BLaER1 treated with 17β-estradiol and CSF1 and Interleukin-3, amounts not matched to agents 10 nM and 100 nM (cell line): ENCODE measurements around the gene PTPRD.

Source experiments
- H3K27ac ChIP-seq, 11 experiments: shearing (Covaris generic); formaldehyde crosslinking; 2 replicates each; pipeline ENCODE4 v1.8.1; 2022
- H3K27me3 ChIP-seq, 11 experiments: shearing (Covaris generic); formaldehyde crosslinking; 2 replicates each; pipeline ENCODE4 v1.8.1; 2022
- H3K36me3 ChIP-seq, 11 experiments: shearing (Covaris generic); formaldehyde crosslinking; 2 replicates each; pipeline ENCODE4 v1.8.1; 2022
- H3K4me1 ChIP-seq, 10 experiments: shearing (Covaris generic); formaldehyde crosslinking; 2 replicates each; pipeline ENCODE4 v1.8.1; 2022
- H3K4me2 ChIP-seq, 11 experiments: shearing (Covaris generic); formaldehyde crosslinking; 2 replicates each; pipeline ENCODE4 v1.8.1; 2022
- H3K4me3 ChIP-seq, 10 experiments: shearing (Covaris generic); formaldehyde crosslinking; 2 replicates each; pipeline ENCODE4 v1.8.1; 2022
- H3K9ac ChIP-seq, 11 experiments: shearing (Covaris generic); formaldehyde crosslinking; 2 replicates each; pipeline ENCODE4 v1.8.1; 2022
- H3K9me3 ChIP-seq, 11 experiments: shearing (Covaris generic); formaldehyde crosslinking; replicated peaks in 1 of 11; 2 replicates each; pipeline ENCODE4 v1.8.1; 2022
- H4K20me1 ChIP-seq, 11 experiments: shearing (Covaris generic); formaldehyde crosslinking; 2 replicates each; pipeline ENCODE4 v1.8.1; 2022
- Cebpa-rat ChIP-seq, 11 experiments: shearing (Covaris generic); IDR thresholded peaks; 2 replicates each; pipeline ENCODE4 v1.8.1; 2022

The PTPRD gene

GRCh38 chr9:8266861-8267260 is 2345.9 kb downstream of the PTPRD start:
- Histone ChIP-seq H3K27me3 (no peaks in the 10 kb centered on the region), H4K20me1 (no peaks in the 10 kb centered on the region), H3K9ac (no peak overlapping the region), H3K9me3 (no peaks in the 10 kb centered on the region), H3K4me1 (peaks cover 0 to 2% (median 0%) of the 10 kb centered on the region in 10 experiments; a peak in 1 of 20 replicates), H3K4me2 (no peak overlapping the region), H3K36me3 (no peaks in the 10 kb centered on the region), H3K27ac (no peak overlapping the region), H3K4me3 (no peak overlapping the region)
- TF ChIP-seq Cebpa-rat (IDR thresholded peaks at IDR 0.05) = no peak

GRCh38 chr9:8265281-8265680 is 2347.5 kb downstream of the PTPRD start:
- H3K27me3 ChIP-seq = no peaks in the 10 kb centered on the region
- H3K4me3 ChIP-seq = no peak overlapping the region
- TF ChIP-seq Cebpa-rat (IDR thresholded peaks at IDR 0.05) = no peak
- H3K4me2 ChIP-seq = no peak overlapping the region
- H3K4me1 ChIP-seq = peaks cover 0 to 7% (median 5%) of the 10 kb centered on the region in 10 experiments; a peak in 6 of 20 replicates
- H4K20me1 ChIP-seq = no peaks in the 10 kb centered on the region
- H3K27ac ChIP-seq = no peak overlapping the region
- H3K36me3 ChIP-seq = no peaks in the 10 kb centered on the region
- H3K9me3 ChIP-seq = no peaks in the 10 kb centered on the region
- H3K9ac ChIP-seq = no peak overlapping the region
